H9 (cell line): ENCODE measurements around the gene CASQ1. TPM values are rescaled to one million over a fixed set of nuclear protein-coding genes. Genes with fewer than 3 reads are reported as not detected.

ENCODE experiments used
- DNase-seq: peaks from one replicate; pipeline ENCODE4 v3.0.0-alpha.2; 2017
- H2AFZ ChIP-seq: one replicate; pipeline ENCODE4 v1.6.1; 2013; ENCODE audit warnings: mild to moderate bottlenecking, low read length, control low read depth, moderate library complexity
- H2AK5ac ChIP-seq: 2 replicates; pipeline ENCODE4 v1.6.1; 2013; ENCODE audit warnings: low read length, control low read depth, mixed read lengths; ENCODE audit not compliant: insufficient read length
- H2BK120ac ChIP-seq: one replicate; pipeline ENCODE4 v1.6.1; 2013; ENCODE audit warnings: low read depth, mild to moderate bottlenecking, low read length, control low read depth, inconsistent platforms; ENCODE audit not compliant: poor library complexity, severe bottlenecking
- H2BK12ac ChIP-seq: 2 replicates; pipeline ENCODE4 v1.6.1; 2013; ENCODE audit warnings: low read length, control low read depth, mixed read lengths, low read depth; ENCODE audit not compliant: insufficient read length
- H2BK15ac ChIP-seq: 2 replicates; pipeline ENCODE4 v1.6.1; 2013; ENCODE audit warnings: low read depth, low read length, control low read depth
- H2BK20ac ChIP-seq: one replicate; pipeline ENCODE4 v1.6.1; 2013; ENCODE audit warnings: low read depth, mild to moderate bottlenecking, low read length, control low read depth, inconsistent platforms; ENCODE audit not compliant: poor library complexity, severe bottlenecking
- H2BK5ac ChIP-seq: 2 replicates; pipeline ENCODE4 v1.6.1; 2013; ENCODE audit warnings: low read length, control low read depth, mixed read lengths; ENCODE audit not compliant: insufficient read length
- H3K14ac ChIP-seq: 2 replicates; pipeline ENCODE4 v1.6.1; 2013; ENCODE audit warnings: low read length, control low read depth; ENCODE audit not compliant: insufficient read depth
- H3K18ac ChIP-seq: 2 replicates; pipeline ENCODE4 v1.6.1; 2013; ENCODE audit warnings: low read depth, mild to moderate bottlenecking, mixed read lengths, low read length, control low read depth; ENCODE audit not compliant: insufficient read length
- H3K23ac ChIP-seq: 2 replicates; pipeline ENCODE4 v1.6.1; 2013; ENCODE audit warnings: low read length, control low read depth, mixed read lengths, low read depth; ENCODE audit not compliant: insufficient read length
- H3K23me2 ChIP-seq: 2 replicates; pipeline ENCODE4 v1.6.1; 2013; ENCODE audit warnings: low read depth, mild to moderate bottlenecking, mixed read lengths, low read length, control low read depth; ENCODE audit not compliant: insufficient read length, poor library complexity, severe bottlenecking
- H3K27ac ChIP-seq: 2 replicates; pipeline ENCODE4 v1.5.1; 2013; ENCODE audit warnings: low read length, control low read depth, mixed read lengths, low read depth; ENCODE audit not compliant: insufficient read length
- H3K27me3 ChIP-seq: 2 replicates; pipeline ENCODE4 v1.6.1; 2013; ENCODE audit warnings: low read length, control low read depth, inconsistent platforms; ENCODE audit not compliant: insufficient read depth
- H3K4ac ChIP-seq: 2 replicates; pipeline ENCODE4 v1.6.1; 2013; ENCODE audit warnings: low read depth, mild to moderate bottlenecking, control low read depth, inconsistent platforms, low read length, moderate library complexity
- H3K4me1 ChIP-seq: 2 replicates; pipeline ENCODE4 v1.6.1; 2013; ENCODE audit warnings: low read length, control low read depth, inconsistent platforms; ENCODE audit not compliant: insufficient read depth
- H3K4me2 ChIP-seq: 2 replicates; pipeline ENCODE4 v1.6.1; 2013; ENCODE audit warnings: low read length, control low read depth, mixed read lengths; ENCODE audit not compliant: insufficient read length, insufficient read depth
- H3K56ac ChIP-seq: 2 replicates; pipeline ENCODE4 v1.6.1; 2013; ENCODE audit warnings: low read depth, mild to moderate bottlenecking, mixed read lengths, low read length, control low read depth; ENCODE audit not compliant: insufficient read length
- H3K79me1 ChIP-seq: 2 replicates; pipeline ENCODE4 v1.6.1; 2013; ENCODE audit warnings: low read depth, mild to moderate bottlenecking, moderate library complexity, low read length, control low read depth, inconsistent platforms; ENCODE audit not compliant: insufficient read depth, poor library complexity, severe bottlenecking
- H3K79me2 ChIP-seq: 2 replicates; pipeline ENCODE4 v1.6.1; 2013; ENCODE audit warnings: low read length, control low read depth, inconsistent platforms; ENCODE audit not compliant: insufficient read depth
- H3K9ac ChIP-seq: 2 replicates; pipeline ENCODE4 v1.6.1; 2013; ENCODE audit warnings: low read length, control low read depth, mixed read lengths; ENCODE audit not compliant: insufficient read length; ENCODE audit errors: extremely low read depth
- H3K9me3 ChIP-seq: one replicate; pipeline ENCODE4 v1.6.1; 2013; ENCODE audit warnings: low read depth, low read length, inconsistent platforms; ENCODE audit not compliant: control insufficient read depth
- H3T11ph ChIP-seq: one replicate; pipeline ENCODE4 v1.6.1; 2013; ENCODE audit warnings: mild to moderate bottlenecking, low read length, control low read depth, inconsistent platforms
- H4K20me1 ChIP-seq: one replicate; pipeline ENCODE4 v1.6.1; 2013; ENCODE audit not compliant: control insufficient read depth, insufficient read length, insufficient read depth
- H4K5ac ChIP-seq: 2 replicates; pipeline ENCODE4 v1.6.1; 2013; ENCODE audit warnings: low read depth, mild to moderate bottlenecking, mixed read lengths, low read length, control low read depth; ENCODE audit not compliant: insufficient read length
- H4K8ac ChIP-seq: replicated peaks from 2 replicates; pipeline ENCODE4 v1.6.1; 2013; ENCODE audit warnings: low read length, control low read depth, mixed read lengths, low read depth; ENCODE audit not compliant: insufficient read length
- H4K91ac ChIP-seq: 2 replicates; pipeline ENCODE4 v1.6.1; 2013; ENCODE audit warnings: low read depth, mild to moderate bottlenecking, moderate library complexity, mixed read lengths, low read length, control low read depth; ENCODE audit not compliant: insufficient read length
- H3K27ac Mint-ChIP-seq, 3 experiments: 2 replicates in 2 of 3; 3 replicates in 1 of 3; pipeline ENCODE4 v1.8.0; 2020 to 2021; ENCODE audit warnings: mixed read lengths in 3 of 3, mild to moderate bottlenecking in 1 of 3, moderate library complexity in 1 of 3
- H3K27me3 Mint-ChIP-seq: 2 replicates; pipeline ENCODE4 v1.8.0; 2021; ENCODE audit warnings: low read depth, mild to moderate bottlenecking, moderate library complexity, mixed read lengths
- H3K36me3 Mint-ChIP-seq, 3 experiments: 2 replicates in 2 of 3; 3 replicates in 1 of 3; pipeline ENCODE4 v1.8.0; 2020 to 2021; ENCODE audit warnings: low read depth in 3 of 3, mixed read lengths in 3 of 3; ENCODE audit not compliant: insufficient read depth in 1 of 3
- H3K4me1 Mint-ChIP-seq, 2 experiments: 2 replicates each; pipeline ENCODE4 v1.8.0; 2020; ENCODE audit warnings: mixed read lengths in 2 of 2
- H3K4me3 Mint-ChIP-seq, 2 experiments: 2 replicates in 1 of 2; 3 replicates in 1 of 2; pipeline ENCODE4 v1.8.0; 2020 to 2021; ENCODE audit warnings: mild to moderate bottlenecking in 2 of 2, mixed read lengths in 2 of 2, moderate library complexity in 1 of 2
- H3K9me3 Mint-ChIP-seq, 2 experiments: 2 replicates in 1 of 2; 3 replicates in 1 of 2; pipeline ENCODE4 v1.8.0; 2020; ENCODE audit warnings: mild to moderate bottlenecking in 2 of 2, mixed read lengths in 2 of 2, moderate library complexity in 1 of 2
- CTCF ChIP-seq: fragments of 200-600 bp; sonication (generic); conservative IDR thresholded peaks from 3 replicates; pipeline ENCODE4 v1.8.0; 2021; ENCODE audit warnings: antibody characterized with exemption, mild to moderate bottlenecking
- WGBS: extraction: QIAGEN DNeasy Blood & Tissue Kit; methylation state at CpG from one replicate; pipeline ENCODE4 v1.1.7; 2013; ENCODE audit warnings: missing lambda C conversion rate, low lambda C conversion rate, mixed read lengths; ENCODE audit not compliant: insufficient read length; ENCODE audit errors: extremely low coverage; 5-methylcytosine and 5-hydroxymethylcytosine counted together
- total RNA-seq: library from RNA; stranded (reverse); gene quantifications from 2 replicates; pipeline ENCODE4 v1.2.1, GENCODE V29; 2021

Gene CASQ1
- total RNA-seq, 1 experiment from 2014 or later, result 0.55 TPM

- no peaks in the 10 kb centered on the region for H3K79me2 ChIP-seq
- H3K23ac ChIP-seq, result no peak overlapping the region
- H4K8ac ChIP-seq, result no peak overlapping the region
- H3K9me3 ChIP-seq, result no peaks in the 10 kb centered on the region
- H2BK120ac ChIP-seq, result no peak overlapping the region
- H3K9me3 Mint-ChIP-seq, result no peaks in the 10 kb centered on the region
- H4K91ac ChIP-seq, result no peak overlapping the region
- no CpG with 5 or more reads among the region's 2 CpGs for WGBS
- H2BK15ac ChIP-seq, result no peak overlapping the region
- no peaks in the 10 kb centered on the region for H3K27me3 Mint-ChIP-seq
- no peak for TF ChIP-seq CTCF
- no peak overlapping the region for H3K18ac ChIP-seq
- no peaks in the 10 kb centered on the region for H4K20me1 ChIP-seq
- H2BK12ac ChIP-seq, result no peak overlapping the region
- H3K56ac ChIP-seq, result no peak overlapping the region
- no peak overlapping the region for H3T11ph ChIP-seq
- no peak overlapping the region for H3K4me2 ChIP-seq
- no peak overlapping the region for H3K14ac ChIP-seq
- H3K9ac ChIP-seq, result no peak overlapping the region
- H4K5ac ChIP-seq, result no peak overlapping the region
- H3K27ac ChIP-seq, result no peak overlapping the region
- H3K4me1 Mint-ChIP-seq, result peaks cover 4 to 7% of the 10 kb centered on the region in 2 experiments; a peak in 3 of 4 replicates
- no peak overlapping the region for H3K27ac Mint-ChIP-seq
- no peak overlapping the region for H3K4me3 Mint-ChIP-seq
- H2BK5ac ChIP-seq, result no peak overlapping the region
- no peak for DNase-seq
- H3K79me1 ChIP-seq, result no peaks in the 10 kb centered on the region
- H2AK5ac ChIP-seq, result no peak overlapping the region
- no peak overlapping the region for H3K4ac ChIP-seq
- H3K23me2 ChIP-seq, result no peaks in the 10 kb centered on the region
- H2AFZ ChIP-seq, result no peak overlapping the region
- no peak overlapping the region for H2BK20ac ChIP-seq
- no peaks in the 10 kb centered on the region for H3K27me3 ChIP-seq
- peaks cover 24 to 70% (median 31%) of the 10 kb centered on the region in 3 experiments; a peak in 6 of 7 replicates for H3K36me3 Mint-ChIP-seq
- H3K4me1 ChIP-seq, result no peaks in the 10 kb centered on the region
Measured at GRCh38 chr1:160225345-160225744, 35.0 kb downstream of the CASQ1 start.
